Common myeloid progenitor, CD34-positive (primary cell): ENCODE measurements around the gene ABLIM1.

Experiments
- CTCF ChIA-PET: fragments of 350-600 bp; sonication (Branson Sonifier 250); formaldehyde crosslinking; loops from one replicate; lab custom pipeline; 2021; ENCODE audit warnings: antibody characterized with exemption; lab: Charles Lee
- POLR2A ChIA-PET: fragments of 350-600 bp; sonication (Branson Sonifier 250); formaldehyde crosslinking; loops from one replicate; lab custom pipeline; 2021; ENCODE audit warnings: antibody characterized with exemption; lab: Charles Lee
- DNase-seq, 3 donors: peaks; one replicate each; pipeline versions ENCODE4 v3.0.0 to v3.0.0-alpha.2; 2013
- H3K27ac ChIP-seq, 2 experiments: 1 replicate in 1 of 2; 2 replicates in 1 of 2; pipeline ENCODE4 v1.7.0; 2013; ENCODE audit warnings: inconsistent platforms in 2 of 2, low read length in 2 of 2, mild to moderate bottlenecking in 2 of 2, low read depth in 1 of 2, moderate library complexity in 1 of 2; ENCODE audit not compliant: severe bottlenecking in 2 of 2, insufficient read depth in 1 of 2, poor library complexity in 1 of 2
- H3K27me3 ChIP-seq, 5 experiments: replicated peaks in 2 of 5; 1 replicate in 3 of 5; 2 replicates in 2 of 5; pipeline versions ENCODE4 v1.6.1 to v1.7.0; 2013; ENCODE audit warnings: low read length in 4 of 5, mild to moderate bottlenecking in 2 of 5, moderate library complexity in 2 of 5, inconsistent platforms in 1 of 5; ENCODE audit not compliant: insufficient read depth in 5 of 5, control insufficient read depth in 4 of 5
- H3K36me3 ChIP-seq, 4 experiments: 1 replicate in 2 of 4; 2 replicates in 2 of 4; pipeline versions ENCODE4 v1.6.1 to v1.7.0; 2013; ENCODE audit warnings: low read length in 3 of 4, control low read depth in 1 of 4, mild to moderate bottlenecking in 1 of 4; ENCODE audit not compliant: control insufficient read depth in 4 of 4, insufficient read depth in 4 of 4
- H3K4me1 ChIP-seq, 4 experiments: 1 replicate in 3 of 4; 2 replicates in 1 of 4; pipeline versions ENCODE4 v1.6.1 to v1.7.1; 2013; ENCODE audit warnings: low read length in 3 of 4, mild to moderate bottlenecking in 3 of 4, control low read depth in 1 of 4, inconsistent platforms in 1 of 4, moderate library complexity in 1 of 4; ENCODE audit not compliant: control insufficient read depth in 4 of 4, insufficient read depth in 4 of 4; ENCODE audit errors: control extremely low read depth in 1 of 4
- H3K4me3 ChIP-seq, 7 experiments: 1 replicate in 4 of 7; 2 replicates in 3 of 7; pipeline versions ENCODE4 v1.5.1 to v1.7.0; 2013; ENCODE audit warnings: mild to moderate bottlenecking in 7 of 7, low read length in 6 of 7, moderate library complexity in 6 of 7, inconsistent platforms in 2 of 7, low read depth in 2 of 7, control low read depth in 1 of 7; ENCODE audit not compliant: insufficient read depth in 4 of 7, control insufficient read depth in 1 of 7; ENCODE audit errors: extremely low read depth in 1 of 7
- H3K9me3 ChIP-seq, 5 experiments: 1 replicate in 4 of 5; 2 replicates in 1 of 5; pipeline versions ENCODE4 v1.6.1 to v1.7.1; 2013; ENCODE audit warnings: low read length in 4 of 5, mild to moderate bottlenecking in 2 of 5, inconsistent platforms in 1 of 5, low read depth in 1 of 5, moderate library complexity in 1 of 5; ENCODE audit not compliant: control insufficient read depth in 4 of 5, insufficient read depth in 2 of 5; ENCODE audit errors: control extremely low read depth in 1 of 5
- WGBS: methylation state at CpG from one replicate; pipeline ENCODE4 v1.1.5; 2013; ENCODE audit not compliant: insufficient coverage; 5-methylcytosine and 5-hydroxymethylcytosine counted together

ABLIM1 gene

DNA sequence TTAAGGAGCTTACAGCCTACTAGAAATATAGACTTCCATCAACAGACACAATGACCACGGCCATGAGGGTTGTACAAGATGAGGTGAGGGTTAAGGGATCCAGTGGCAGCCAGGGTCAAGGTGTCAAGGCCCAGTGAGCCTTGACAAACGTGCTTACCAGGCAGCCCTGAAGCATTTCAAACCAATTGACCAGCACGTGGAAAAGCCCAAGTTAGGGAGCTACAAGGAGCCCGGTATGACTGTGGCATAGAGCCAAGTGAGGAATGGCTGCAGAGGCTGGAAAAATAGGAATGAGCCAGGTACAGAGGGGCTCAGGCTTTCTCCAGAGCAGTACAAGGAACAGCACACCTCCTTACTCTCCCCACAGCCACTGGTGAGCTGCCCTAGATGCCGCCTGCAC is 266.5 kb downstream of the ABLIM1 start:
- no peaks in the 10 kb centered on the region for H3K36me3 ChIP-seq
- H3K27ac ChIP-seq = no peak overlapping the region
- ChIA-PET POLR2A (no interaction called here), CTCF (interaction anchor here (1.2 to 1.9 kb wide), 5 partner anchors 11 to 184 kb away, joined by 3 to 5 read pairs (median 4); no protein-coding TSS in a partner anchor)
- H3K27me3 ChIP-seq = peaks cover 0 to 1% (median 0%) of the 10 kb centered on the region in 5 experiments
- no peaks in the 10 kb centered on the region for H3K9me3 ChIP-seq
- H3K4me3 ChIP-seq = no peak overlapping the region
- peaks cover 4 to 30% (median 17%) of the 10 kb centered on the region in 4 experiments for H3K4me1 ChIP-seq
- DNase-seq = no peak
- 96% methylated on average over 4 of the region's 5 CpGs for WGBS

DNA sequence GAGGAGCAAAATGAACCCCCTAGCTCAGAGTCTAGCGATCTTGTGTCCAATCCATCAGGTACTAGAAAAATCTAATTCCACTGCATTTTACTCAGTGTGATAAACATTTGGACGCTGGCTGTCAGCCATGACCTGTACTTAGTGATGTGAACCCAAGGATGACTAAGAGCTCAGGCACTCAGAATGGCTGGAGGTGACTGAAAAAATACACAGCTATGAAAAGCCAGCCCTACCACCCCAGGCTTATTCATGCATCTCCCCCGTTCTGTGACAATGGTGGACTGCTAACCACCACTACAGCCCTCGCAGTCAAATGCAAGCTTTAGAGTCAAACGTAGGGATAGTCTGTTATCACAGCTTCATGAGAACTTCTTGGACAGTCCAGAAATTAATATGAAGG is 268.6 kb downstream of the ABLIM1 start:
- DNase-seq = no peak
- Histone ChIP-seq H3K9me3 (no peaks in the 10 kb centered on the region), H3K4me1 (peaks cover 4 to 19% (median 13%) of the 10 kb centered on the region in 4 experiments), H3K4me3 (no peak overlapping the region), H3K36me3 (no peaks in the 10 kb centered on the region), H3K27ac (no peak overlapping the region), H3K27me3 (peaks cover 0 to 1% (median 0%) of the 10 kb centered on the region in 5 experiments)
- CTCF ChIA-PET = interaction anchor here (1.2 to 3.0 kb wide), 3 partner anchors 12 to 86 kb away, joined by 3 to 16 read pairs (median 10); no protein-coding TSS in a partner anchor
- POLR2A ChIA-PET = interaction anchor here (0.8 to 1.2 kb wide), 2 partner anchors 11 to 31 kb away, joined by 3 to 4 read pairs; no protein-coding TSS in a partner anchor
- WGBS = 94% methylated on average over 2 of the region's 5 CpGs

DNA sequence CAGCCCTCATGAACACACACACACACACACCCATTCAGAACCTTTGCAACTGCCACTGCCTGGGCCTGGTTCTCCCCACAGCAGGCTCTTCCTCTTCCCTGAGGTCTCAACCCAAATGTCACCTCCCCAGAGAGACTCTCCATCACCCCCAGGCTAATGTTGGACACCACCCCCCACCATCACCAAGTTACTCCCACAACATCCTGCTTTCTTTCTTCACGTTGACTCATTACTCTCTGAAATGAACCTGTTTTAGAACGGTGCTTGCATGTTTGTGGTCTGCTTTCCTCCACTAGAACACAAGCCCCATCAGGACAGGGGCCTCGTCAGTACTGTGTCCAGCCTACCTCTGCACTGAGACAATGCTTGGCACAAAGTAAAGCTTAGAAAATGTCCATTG is 269.8 kb downstream of the ABLIM1 start:
- CTCF ChIA-PET = interaction anchor here (2.1 to 3.0 kb wide), 2 partner anchors 13 to 85 kb away, joined by 10 to 16 read pairs; no protein-coding TSS in a partner anchor

DNA sequence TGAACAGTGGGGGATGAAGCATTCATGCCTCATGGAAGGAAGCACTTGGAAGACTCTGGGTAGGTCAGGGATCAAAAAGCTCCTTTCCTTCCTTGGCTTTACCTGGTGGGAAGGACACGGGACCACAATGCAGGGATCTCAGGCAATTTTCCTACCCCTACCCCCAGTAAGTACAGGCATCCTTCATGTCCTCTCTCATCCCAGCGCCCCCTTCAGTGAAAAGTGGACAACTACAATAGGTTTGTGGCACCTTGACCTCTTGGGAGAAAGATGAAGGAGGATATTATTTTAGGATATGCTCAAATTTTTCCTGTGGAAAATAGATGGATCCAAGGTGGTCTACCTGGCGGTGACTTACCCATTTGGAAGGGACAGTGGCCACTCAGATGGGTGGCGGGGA is 270.3 kb downstream of the ABLIM1 start:
- no peak for DNase-seq
- Histone ChIP-seq H3K27ac (no peak overlapping the region), H3K27me3 (peaks cover 0 to 1% (median 0%) of the 10 kb centered on the region in 5 experiments), H3K9me3 (no peaks in the 10 kb centered on the region), H3K36me3 (no peaks in the 10 kb centered on the region), H3K4me1 (peaks cover 2 to 11% (median 5%) of the 10 kb centered on the region in 4 experiments), H3K4me3 (no peak overlapping the region)
- POLR2A ChIA-PET = interaction anchor here (0.9 kb wide), 1 partner anchor 91 kb away, joined by 3 read pairs; no protein-coding TSS in a partner anchor
- CTCF ChIA-PET = interaction anchor here (2.1 to 3.0 kb wide), 2 partner anchors 13 to 84 kb away, joined by 10 to 16 read pairs; no protein-coding TSS in a partner anchor
- WGBS = 100% methylated on average over 3 of the region's 4 CpGs

More for the DNA sequence above, 269.8 kb downstream of the ABLIM1 start:
- 60% methylated on average over 1 of the region's 3 CpGs for WGBS
- Histone ChIP-seq H3K4me1 (peaks cover 4 to 16% (median 10%) of the 10 kb centered on the region in 4 experiments), H3K27me3 (peaks cover 0 to 1% (median 0%) of the 10 kb centered on the region in 5 experiments), H3K27ac (no peak overlapping the region), H3K4me3 (no peak overlapping the region), H3K36me3 (no peaks in the 10 kb centered on the region), H3K9me3 (no peaks in the 10 kb centered on the region)
- peak in 2 of 3 donors; percentile 41 to 43 for DNase-seq
- POLR2A ChIA-PET = interaction anchor here (0.9 kb wide), 1 partner anchor 92 kb away, joined by 3 read pairs; no protein-coding TSS in a partner anchor

DNA sequence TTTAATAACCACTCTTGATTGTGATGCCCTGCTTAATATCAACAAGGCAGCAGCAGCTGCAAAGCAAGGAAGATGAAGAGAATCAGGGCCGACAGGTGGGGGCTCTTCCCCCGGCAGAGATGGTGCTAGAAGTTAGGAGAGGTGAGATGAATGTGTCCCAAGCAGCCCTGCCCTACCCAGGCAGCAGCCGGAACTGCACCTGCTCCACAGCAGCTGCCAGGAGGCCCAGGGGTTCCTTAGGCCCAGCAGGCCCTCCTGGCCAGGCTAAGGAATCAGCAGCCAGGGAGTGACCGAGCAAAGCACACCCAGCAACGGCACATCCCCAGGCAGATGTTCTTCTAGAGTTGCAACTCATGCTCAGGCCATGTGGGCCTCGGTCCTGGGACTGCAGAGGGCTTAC is 271.6 kb downstream of the ABLIM1 start:
- H3K27ac ChIP-seq = no peak overlapping the region
- no peaks in the 10 kb centered on the region for H3K9me3 ChIP-seq
- peaks cover 0 to 1% (median 0%) of the 10 kb centered on the region in 5 experiments for H3K27me3 ChIP-seq
- CTCF ChIA-PET = no interaction called here
- H3K4me3 ChIP-seq = no peak overlapping the region
- POLR2A ChIA-PET = no interaction called here
- no peaks in the 10 kb centered on the region for H3K4me1 ChIP-seq
- no peaks in the 10 kb centered on the region for H3K36me3 ChIP-seq
- DNase-seq = no peak
- 96% methylated on average over 5 of the region's 6 CpGs for WGBS

DNA sequence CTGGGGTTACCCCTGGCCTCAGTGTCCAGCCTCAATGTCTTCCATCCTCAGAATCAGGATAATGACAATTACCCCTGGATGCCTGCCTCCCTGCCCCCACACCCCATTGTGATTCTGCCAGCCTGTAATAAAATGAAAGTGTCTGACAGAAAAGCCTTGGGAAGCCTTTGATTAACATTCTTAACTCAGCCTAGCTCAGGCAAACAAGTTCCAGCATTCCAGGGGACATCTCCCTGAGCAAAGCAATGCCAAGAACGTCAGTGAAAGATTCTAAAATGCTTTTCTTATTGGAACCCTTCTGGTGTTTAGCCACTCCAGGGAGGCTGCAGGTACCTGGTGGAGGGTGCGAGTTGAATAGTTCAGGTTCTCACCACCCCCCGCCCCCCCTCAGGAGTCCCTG is 272.5 kb downstream of the ABLIM1 start:
- WGBS = 100% methylated on average over 3 of the region's 3 CpGs
- no peak overlapping the region for H3K4me3 ChIP-seq
- no peaks in the 10 kb centered on the region for H3K27me3 ChIP-seq
- H3K9me3 ChIP-seq = no peaks in the 10 kb centered on the region
- H3K27ac ChIP-seq = no peak overlapping the region
- H3K4me1 ChIP-seq = no peaks in the 10 kb centered on the region
- no peaks in the 10 kb centered on the region for H3K36me3 ChIP-seq
- ChIA-PET POLR2A (no interaction called here), CTCF (no interaction called here)
- DNase-seq = no peak

DNA sequence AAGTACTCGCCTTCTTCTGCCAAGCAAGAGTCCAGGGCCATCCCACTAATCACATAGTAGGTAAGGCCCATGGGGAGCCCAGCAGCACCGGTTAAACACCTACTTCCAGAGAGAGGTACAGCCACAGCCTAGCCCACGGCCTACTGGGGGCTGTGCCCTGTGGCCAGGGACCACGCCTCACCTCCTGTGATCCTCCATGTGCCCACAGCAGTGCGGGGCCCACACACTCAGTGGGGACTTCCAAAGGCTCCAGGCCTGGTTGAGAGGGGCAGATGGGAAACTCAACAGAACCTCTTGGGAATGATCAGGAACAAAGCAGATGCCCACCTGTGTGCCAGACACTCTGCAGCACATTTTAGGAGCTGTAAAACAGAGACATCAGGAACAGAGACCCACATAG is 273.5 kb downstream of the ABLIM1 start:
- Histone ChIP-seq H3K36me3 (no peaks in the 10 kb centered on the region), H3K27ac (no peak overlapping the region), H3K4me3 (no peak overlapping the region), H3K9me3 (no peaks in the 10 kb centered on the region), H3K27me3 (no peaks in the 10 kb centered on the region), H3K4me1 (no peaks in the 10 kb centered on the region)
- no peak for DNase-seq
- 94% methylated on average over 4 of the region's 5 CpGs for WGBS
- POLR2A ChIA-PET = no interaction called here
- CTCF ChIA-PET = no interaction called here
